ENCODE results near the gene BSN. TPM values are rescaled to one million over a fixed set of nuclear protein-coding genes. Genes with fewer than 3 reads are reported as not detected.
A peak's percentile ranks its signal among the peaks of the same experiment; 100 is the strongest.

The BSN gene
- total and polyA plus RNA-seq, 4 donors, result 0.08 to 0.75 (median 0.42) TPM; not detected in 1

DNA sequence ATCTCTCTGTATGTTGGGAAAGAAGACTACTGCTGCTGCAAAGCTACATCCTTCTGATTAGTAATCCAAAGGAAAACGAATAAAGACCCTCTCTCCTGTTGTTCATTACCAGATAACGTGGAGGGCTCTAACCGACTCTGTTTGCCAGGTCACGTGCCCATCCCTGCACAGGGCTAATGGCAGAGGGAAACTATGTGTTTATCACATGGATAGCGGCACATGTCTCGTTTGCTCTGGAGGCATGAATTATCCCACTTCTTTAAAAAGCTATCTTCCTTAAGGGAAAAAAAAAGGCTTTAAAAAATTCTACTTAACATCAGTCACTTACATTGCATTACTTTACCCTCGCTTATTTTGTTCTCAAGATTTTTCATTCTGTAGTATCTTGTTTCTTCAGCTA, 87.0 kb downstream of the BSN start:
- intact Hi-C loops (cut with DNase I), result no loop called here
- no peak overlapping the region for H3K27ac ChIP-seq (ENCODE audit: low read depth in 1 of 2, low read length in 2 of 2)
- H3K4me3 ChIP-seq (ENCODE audit: low read length in 2 of 2), result no peak overlapping the region
- DNase-seq (no peak), ATAC-seq (ENCODE audit: low FRiP score) (no peak)
- H3K27me3 ChIP-seq (ENCODE audit: control insufficient read depth in 1 of 2, insufficient read depth in 2 of 2, low read length in 1 of 2), result no peaks in the 10 kb centered on the region
- H3K36me3 ChIP-seq (ENCODE audit: control insufficient read depth in 1 of 2, insufficient read depth in 2 of 2, low read length in 1 of 2), result no peaks in the 10 kb centered on the region
- WGBS, 2 donors, result 64 to 72% methylated on average over 7 of the region's 7 CpGs
- no peaks in the 10 kb centered on the region for H3K9me3 ChIP-seq (ENCODE audit: control insufficient read depth, low read length)
- no peaks in the 10 kb centered on the region for H3K4me1 ChIP-seq (ENCODE audit: control insufficient read depth in 1 of 2, insufficient read depth in 2 of 2, low read length in 2 of 2)

DNA sequence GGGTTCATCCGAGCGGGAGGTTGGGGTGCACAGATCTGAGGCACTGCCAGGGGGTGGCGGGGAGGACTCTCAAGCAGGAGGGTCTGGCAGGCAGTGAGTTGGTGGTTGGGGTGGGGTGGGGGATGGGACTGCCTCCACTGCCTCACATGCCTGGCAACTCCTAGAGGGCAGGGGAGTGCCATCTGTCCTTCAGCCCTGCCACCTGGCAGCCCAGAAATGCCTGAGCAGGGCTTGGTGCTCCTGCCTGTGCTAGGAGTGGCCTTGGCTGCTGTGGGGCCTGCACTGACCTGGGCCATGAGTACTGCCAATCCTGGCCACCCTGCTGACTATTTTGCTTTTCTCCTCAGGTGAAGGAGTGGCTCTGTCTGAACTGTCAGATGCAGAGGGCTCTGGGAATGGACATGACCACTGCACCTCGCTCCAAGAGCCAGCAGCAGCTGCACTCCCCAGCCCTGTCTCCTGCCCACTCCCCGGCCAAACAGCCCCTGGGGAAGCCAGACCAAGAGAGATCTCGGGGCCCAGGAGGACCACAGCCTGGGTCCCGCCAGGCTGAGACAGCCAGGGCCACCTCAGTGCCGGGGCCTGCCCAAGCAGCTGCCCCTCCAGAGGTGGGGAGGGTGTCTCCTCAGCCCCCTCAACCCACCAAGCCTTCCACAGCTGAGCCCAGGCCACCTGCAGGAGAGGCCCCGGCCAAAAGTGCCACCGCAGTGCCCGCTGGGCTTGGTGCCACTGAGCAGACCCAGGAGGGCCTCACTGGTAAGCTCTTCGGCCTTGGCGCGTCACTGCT, 87.8 kb downstream of the BSN start:
- ATAC-seq (ENCODE audit: low FRiP score), result no peak
- intact Hi-C loops (cut with DNase I), result no loop called here
- no peaks in the 10 kb centered on the region for H3K27me3 ChIP-seq (ENCODE audit: control insufficient read depth in 1 of 2, insufficient read depth in 2 of 2, low read length in 1 of 2)
- H3K4me3 ChIP-seq (ENCODE audit: low read length in 2 of 2), result no peak overlapping the region
- no peaks in the 10 kb centered on the region for H3K9me3 ChIP-seq (ENCODE audit: control insufficient read depth, low read length)
- no peaks in the 10 kb centered on the region for H3K36me3 ChIP-seq (ENCODE audit: control insufficient read depth in 1 of 2, insufficient read depth in 2 of 2, low read length in 1 of 2)
- 95 to 96% methylated on average over 14 of the region's 14 CpGs for WGBS, 2 donors
- no peaks in the 10 kb centered on the region for H3K4me1 ChIP-seq (ENCODE audit: control insufficient read depth in 1 of 2, insufficient read depth in 2 of 2, low read length in 2 of 2)
- H3K27ac ChIP-seq (ENCODE audit: low read depth in 1 of 2, low read length in 2 of 2), result no peak overlapping the region
- DNase-seq, result peak in 1 of 2 donors; percentile 24

- Histone ChIP-seq H3K4me1 (ENCODE audit: control insufficient read depth in 1 of 2, insufficient read depth in 2 of 2, low read length in 2 of 2) (no peaks in the 10 kb centered on the region), H3K4me3 (ENCODE audit: low read length in 2 of 2) (no peak overlapping the region), H3K9me3 (ENCODE audit: control insufficient read depth, low read length) (no peaks in the 10 kb centered on the region), H3K36me3 (ENCODE audit: control insufficient read depth in 1 of 2, insufficient read depth in 2 of 2, low read length in 1 of 2) (no peaks in the 10 kb centered on the region), H3K27me3 (ENCODE audit: control insufficient read depth in 1 of 2, insufficient read depth in 2 of 2, low read length in 1 of 2) (no peaks in the 10 kb centered on the region), H3K27ac (ENCODE audit: low read depth in 1 of 2, low read length in 2 of 2) (no peak overlapping the region)
- intact Hi-C loops (cut with DNase I), result no loop called here
- no peak for ATAC-seq (ENCODE audit: low FRiP score)
- no peak for DNase-seq
- WGBS, 2 donors, result 90 to 93% methylated on average over 9 of the region's 9 CpGs
Measured at GRCh38 chr3:49642708-49643145, 88.5 kb downstream of the BSN start.

- no peaks in the 10 kb centered on the region for H3K27me3 ChIP-seq (ENCODE audit: control insufficient read depth in 1 of 2, insufficient read depth in 2 of 2, low read length in 1 of 2)
- no peak overlapping the region for H3K4me3 ChIP-seq (ENCODE audit: low read length in 2 of 2)
- no peak overlapping the region for H3K27ac ChIP-seq (ENCODE audit: low read depth in 1 of 2, low read length in 2 of 2)
- H3K36me3 ChIP-seq (ENCODE audit: control insufficient read depth in 1 of 2, insufficient read depth in 2 of 2, low read length in 1 of 2), result no peaks in the 10 kb centered on the region
- WGBS, 2 donors, result 75 to 79% methylated on average over 8 of the region's 8 CpGs
- H3K9me3 ChIP-seq (ENCODE audit: control insufficient read depth, low read length), result no peaks in the 10 kb centered on the region
- ATAC-seq (ENCODE audit: low FRiP score) (no peak), DNase-seq (no peak)
- intact Hi-C loops (cut with DNase I), result no loop called here
- H3K4me1 ChIP-seq (ENCODE audit: control insufficient read depth in 1 of 2, insufficient read depth in 2 of 2, low read length in 2 of 2), result no peaks in the 10 kb centered on the region
Measured at GRCh38 chr3:49644684-49645083, 90.4 kb downstream of the BSN start.

DNA sequence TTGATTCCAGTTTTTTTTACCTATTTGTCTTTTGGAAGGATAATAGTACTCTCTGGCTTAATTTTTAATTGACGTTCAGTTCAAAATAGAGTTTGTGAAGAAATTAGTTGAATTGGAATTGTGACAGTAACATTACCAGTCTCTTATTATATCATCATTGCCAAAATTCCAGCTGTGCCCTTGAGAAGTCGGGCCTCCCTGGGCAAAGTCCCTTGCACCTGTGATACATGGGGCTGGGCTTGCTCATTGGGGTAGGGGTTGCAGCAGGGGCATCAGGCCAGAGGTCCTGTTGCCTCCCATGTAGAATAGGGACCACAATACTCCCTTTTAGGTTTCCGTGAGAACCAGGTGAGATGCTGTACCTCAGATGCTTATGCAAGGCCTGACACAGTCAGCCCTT, 92.0 kb downstream of the BSN start:
- Histone ChIP-seq H3K9me3 (ENCODE audit: control insufficient read depth, low read length) (no peaks in the 10 kb centered on the region), H3K36me3 (ENCODE audit: control insufficient read depth in 1 of 2, insufficient read depth in 2 of 2, low read length in 1 of 2) (no peaks in the 10 kb centered on the region), H3K4me1 (ENCODE audit: control insufficient read depth in 1 of 2, insufficient read depth in 2 of 2, low read length in 2 of 2) (no peaks in the 10 kb centered on the region), H3K27ac (ENCODE audit: low read depth in 1 of 2, low read length in 2 of 2) (no peak overlapping the region), H3K27me3 (ENCODE audit: control insufficient read depth in 1 of 2, insufficient read depth in 2 of 2, low read length in 1 of 2) (no peaks in the 10 kb centered on the region), H3K4me3 (ENCODE audit: low read length in 2 of 2) (no peak overlapping the region)
- WGBS, 2 donors, result 81 to 87% methylated on average over 3 of the region's 3 CpGs
- DNase-seq (no peak), ATAC-seq (ENCODE audit: low FRiP score) (no peak)
- intact Hi-C loops (cut with DNase I), result no loop called here

GRCh38 chr3:49647741-49648140, 93.5 kb downstream of the BSN start:
- no peaks in the 10 kb centered on the region for H3K36me3 ChIP-seq (ENCODE audit: control insufficient read depth in 1 of 2, insufficient read depth in 2 of 2, low read length in 1 of 2)
- WGBS, 2 donors, result 13 to 28% methylated on average over 1 to 2 of the region's 2 CpGs
- ATAC-seq (ENCODE audit: low FRiP score) (no peak), DNase-seq (no peak)
- H3K4me3 ChIP-seq (ENCODE audit: low read length in 2 of 2), result no peak overlapping the region
- H3K9me3 ChIP-seq (ENCODE audit: control insufficient read depth, low read length), result no peaks in the 10 kb centered on the region
- H3K27me3 ChIP-seq (ENCODE audit: control insufficient read depth in 1 of 2, insufficient read depth in 2 of 2, low read length in 1 of 2), result no peaks in the 10 kb centered on the region
- H3K27ac ChIP-seq (ENCODE audit: low read depth in 1 of 2, low read length in 2 of 2), result no peak overlapping the region
- no peaks in the 10 kb centered on the region for H3K4me1 ChIP-seq (ENCODE audit: control insufficient read depth in 1 of 2, insufficient read depth in 2 of 2, low read length in 2 of 2)
- intact Hi-C loops (cut with DNase I), result no loop called here

DNA sequence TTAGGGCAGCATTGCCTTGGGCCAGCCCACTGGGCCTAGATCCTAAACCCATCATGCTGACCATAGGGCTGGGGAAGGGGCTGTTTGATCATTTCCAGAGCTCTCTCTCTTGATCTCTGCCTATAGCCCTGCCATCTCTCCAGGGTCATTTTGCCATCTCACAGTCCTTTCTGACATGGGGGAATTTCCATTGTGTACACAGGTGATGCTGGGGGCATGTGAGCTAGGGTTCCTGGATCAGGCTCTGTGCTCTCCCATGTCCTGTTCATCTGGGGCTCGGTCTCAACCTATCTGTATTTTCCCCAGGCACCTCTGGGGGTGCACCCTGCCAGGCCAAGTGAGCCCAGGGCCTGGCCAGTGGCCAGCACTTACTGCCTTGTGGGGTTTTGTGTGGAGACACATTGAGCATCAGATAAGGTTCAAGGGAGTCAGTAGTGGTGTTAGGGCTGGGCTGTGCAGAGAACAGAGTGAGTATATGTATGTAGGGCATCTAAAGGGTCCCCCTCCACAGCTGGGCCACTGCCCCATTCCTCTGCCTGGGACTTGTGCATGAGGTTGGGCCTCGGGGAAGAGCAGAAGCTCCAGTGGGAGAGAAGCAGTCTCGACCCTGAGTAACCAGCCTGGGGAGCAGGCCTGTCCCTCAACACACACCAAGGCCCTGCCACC, 94.2 kb downstream of the BSN start:
- H3K27me3 ChIP-seq (ENCODE audit: control insufficient read depth in 1 of 2, insufficient read depth in 2 of 2, low read length in 1 of 2), result no peaks in the 10 kb centered on the region
- H3K36me3 ChIP-seq (ENCODE audit: control insufficient read depth in 1 of 2, insufficient read depth in 2 of 2, low read length in 1 of 2), result no peaks in the 10 kb centered on the region
- intact Hi-C loops (cut with DNase I), result no loop called here
- no peak for ATAC-seq (ENCODE audit: low FRiP score)
- no peaks in the 10 kb centered on the region for H3K9me3 ChIP-seq (ENCODE audit: control insufficient read depth, low read length)
- no peak overlapping the region for H3K27ac ChIP-seq (ENCODE audit: low read depth in 1 of 2, low read length in 2 of 2)
- H3K4me3 ChIP-seq (ENCODE audit: low read length in 2 of 2), result no peak overlapping the region
- H3K4me1 ChIP-seq (ENCODE audit: control insufficient read depth in 1 of 2, insufficient read depth in 2 of 2, low read length in 2 of 2), result no peaks in the 10 kb centered on the region
- DNase-seq, result no peak
- WGBS, 2 donors, result 71 to 79% methylated on average over 3 of the region's 3 CpGs

- 96 to 100% methylated on average over 1 of the region's 1 CpG for WGBS, 2 donors
- Histone ChIP-seq H3K27ac (ENCODE audit: low read depth in 1 of 2, low read length in 2 of 2) (no peak overlapping the region), H3K36me3 (ENCODE audit: control insufficient read depth in 1 of 2, insufficient read depth in 2 of 2, low read length in 1 of 2) (no peaks in the 10 kb centered on the region), H3K27me3 (ENCODE audit: control insufficient read depth in 1 of 2, insufficient read depth in 2 of 2, low read length in 1 of 2) (no peaks in the 10 kb centered on the region), H3K4me1 (ENCODE audit: control insufficient read depth in 1 of 2, insufficient read depth in 2 of 2, low read length in 2 of 2) (no peaks in the 10 kb centered on the region), H3K9me3 (ENCODE audit: control insufficient read depth, low read length) (no peaks in the 10 kb centered on the region), H3K4me3 (ENCODE audit: low read length in 2 of 2) (no peak overlapping the region)
- intact Hi-C loops (cut with DNase I), result no loop called here
- DNase-seq (no peak), ATAC-seq (ENCODE audit: low FRiP score) (no peak)
Measured at GRCh38 chr3:49649576-49649975, 95.3 kb downstream of the BSN start.

DNA sequence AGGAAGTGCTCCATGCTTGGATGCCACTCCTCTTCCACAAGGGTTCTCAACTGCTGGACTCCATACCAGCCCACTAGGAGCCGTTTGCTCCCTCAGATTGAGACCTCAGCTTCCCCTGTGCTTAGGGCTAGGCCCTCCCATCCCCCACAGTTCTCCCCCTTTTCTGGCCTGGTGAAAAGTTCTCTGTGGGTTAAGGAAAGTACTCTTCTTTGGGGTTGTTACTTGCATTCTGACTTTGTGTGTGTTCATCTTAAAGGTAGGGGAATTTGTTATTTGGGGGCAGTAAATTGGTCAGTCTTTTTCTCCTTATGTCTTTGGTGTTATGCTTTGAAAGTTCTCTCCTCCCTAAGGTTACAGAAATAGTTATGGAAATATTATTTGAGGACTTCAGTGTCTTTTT, 95.9 kb downstream of the BSN start:
- H3K9me3 ChIP-seq (ENCODE audit: control insufficient read depth, low read length), result no peaks in the 10 kb centered on the region
- H3K4me3 ChIP-seq (ENCODE audit: low read length in 2 of 2), result no peak overlapping the region
- intact Hi-C loops (cut with DNase I), result no loop called here
- WGBS, 2 donors, result 94 to 100% methylated on average over 1 of the region's 1 CpG
- H3K4me1 ChIP-seq (ENCODE audit: control insufficient read depth in 1 of 2, insufficient read depth in 2 of 2, low read length in 2 of 2), result no peaks in the 10 kb centered on the region
- no peak for DNase-seq
- no peak for ATAC-seq (ENCODE audit: low FRiP score)
- H3K27me3 ChIP-seq (ENCODE audit: control insufficient read depth in 1 of 2, insufficient read depth in 2 of 2, low read length in 1 of 2), result no peaks in the 10 kb centered on the region
- H3K36me3 ChIP-seq (ENCODE audit: control insufficient read depth in 1 of 2, insufficient read depth in 2 of 2, low read length in 1 of 2), result no peaks in the 10 kb centered on the region
- H3K27ac ChIP-seq (ENCODE audit: low read depth in 1 of 2, low read length in 2 of 2), result no peak overlapping the region
